Chondrocyte (in vitro differentiated cells): ENCODE results near the gene ZNRF2. TPM values are rescaled to one million over a fixed set of nuclear protein-coding genes. Genes with fewer than 3 reads are reported as not detected.

ENCODE experiments used
- DNase-seq: peaks from one replicate; pipeline ENCODE4 v3.0.0; 2021; ENCODE audit warnings: mixed read lengths, low spot score
- H3K27ac Mint-ChIP-seq: one replicate; pipeline ENCODE4 v1.8.0; 2021; ENCODE audit warnings: mild to moderate bottlenecking, moderate library complexity, mixed read lengths; ENCODE audit not compliant: unreplicated experiment
- H3K27me3 Mint-ChIP-seq: 2 replicates; pipeline ENCODE4 v1.8.0; 2021; ENCODE audit warnings: low read depth, mixed read lengths
- H3K36me3 Mint-ChIP-seq: 2 replicates; pipeline ENCODE4 v1.8.0; 2021; ENCODE audit warnings: low read depth, mixed read lengths
- H3K4me1 Mint-ChIP-seq: 2 replicates; pipeline ENCODE4 v1.8.0; 2021; ENCODE audit warnings: low read depth, mild to moderate bottlenecking, mixed read lengths
- H3K4me3 Mint-ChIP-seq: one replicate; pipeline ENCODE4 v1.8.0; 2021; ENCODE audit warnings: mild to moderate bottlenecking, moderate library complexity, mixed read lengths; ENCODE audit not compliant: unreplicated experiment
- H3K9me3 Mint-ChIP-seq: 2 replicates; pipeline ENCODE4 v1.8.0; 2021; ENCODE audit warnings: low read depth, mixed read lengths
- CTCF ChIP-seq: fragments of 200-600 bp; sonication (generic); IDR thresholded peaks from 2 replicates; pipeline ENCODE4 v1.5.0; 2021; ENCODE audit warnings: antibody characterized with exemption, mild to moderate bottlenecking, moderate library complexity
- total RNA-seq: library from RNA; stranded (reverse); gene quantifications from 3 replicates; pipeline ENCODE4 v1.2.1, GENCODE V29; 2021

ZNRF2 gene
- total RNA-seq, 1 donor from 2014 or later: 5.3 TPM

- Mint-ChIP-seq H3K4me3 (no peak overlapping the region), H3K36me3 (peaks cover 1% of the 10 kb centered on the region), H3K27me3 (no peaks in the 10 kb centered on the region), H3K4me1 (peaks cover 29% of the 10 kb centered on the region), H3K27ac (no peak overlapping the region), H3K9me3 (peaks cover 5% of the 10 kb centered on the region)
- no peak for TF ChIP-seq CTCF
- no peak for DNase-seq
Measured at GRCh38 chr7:30254248-30254647, 30.1 kb upstream of the ZNRF2 start.

GRCh38 chr7:30254717-30255063 is 29.7 kb upstream of the ZNRF2 start:
- H3K27me3 Mint-ChIP-seq: no peaks in the 10 kb centered on the region
- no peak overlapping the region for H3K4me3 Mint-ChIP-seq
- no peak for DNase-seq
- no peak for TF ChIP-seq CTCF
- peaks cover 5% of the 10 kb centered on the region for H3K9me3 Mint-ChIP-seq
- H3K27ac Mint-ChIP-seq: no peak overlapping the region
- peaks cover 1% of the 10 kb centered on the region for H3K36me3 Mint-ChIP-seq
- peaks cover 25% of the 10 kb centered on the region for H3K4me1 Mint-ChIP-seq

- no peaks in the 10 kb centered on the region for H3K27me3 Mint-ChIP-seq
- no peak overlapping the region for H3K27ac Mint-ChIP-seq
- DNase-seq: no peak
- peaks cover 1% of the 10 kb centered on the region for H3K36me3 Mint-ChIP-seq
- H3K9me3 Mint-ChIP-seq: peaks cover 5% of the 10 kb centered on the region
- TF ChIP-seq CTCF: no peak
- no peak overlapping the region for H3K4me3 Mint-ChIP-seq
- peaks cover 24% of the 10 kb centered on the region for H3K4me1 Mint-ChIP-seq
Measured at GRCh38 chr7:30255064-30255769, 29.2 kb upstream of the ZNRF2 start.

GRCh38 chr7:30256349-30256858 is 28.0 kb upstream of the ZNRF2 start:
- no peak for TF ChIP-seq CTCF
- Mint-ChIP-seq H3K27me3 (no peaks in the 10 kb centered on the region), H3K4me1 (peaks cover 24% of the 10 kb centered on the region), H3K4me3 (no peak overlapping the region), H3K27ac (no peak overlapping the region), H3K36me3 (peaks cover 1% of the 10 kb centered on the region), H3K9me3 (peaks cover 5% of the 10 kb centered on the region)
- DNase-seq: no peak

- H3K36me3 Mint-ChIP-seq: peaks cover 1% of the 10 kb centered on the region
Measured at GRCh38 chr7:30260246-30260768, 24.1 kb upstream of the ZNRF2 start.

More at GRCh38 chr7:30260246-30260768, 24.1 kb upstream of the ZNRF2 start:
- Mint-ChIP-seq H3K4me1 (no peaks in the 10 kb centered on the region), H3K9me3 (peaks cover 5% of the 10 kb centered on the region), H3K27me3 (peaks cover 2% of the 10 kb centered on the region), H3K4me3 (no peak overlapping the region), H3K27ac (no peak overlapping the region)
- no peak for DNase-seq
- TF ChIP-seq CTCF: no peak
